ENCODE data around the gene SYNE4.
A peak's percentile ranks its signal among the peaks of the same experiment; 100 is the strongest.

Gene SYNE4

GRCh38 chr19:36025541-36025940, 16.9 kb upstream of the SYNE4 start:
- no peak for DNase-seq (ENCODE audit: low read depth)

- DNase-seq (ENCODE audit: low read depth), result no peak
Observed at GRCh38 chr19:36023432-36023831, 14.8 kb upstream of the SYNE4 start.

GRCh38 chr19:36019061-36019670, 10.6 kb upstream of the SYNE4 start:
- DNase-seq (ENCODE audit: low read depth), result no peak

- DNase-seq (ENCODE audit: low read depth), result peak; percentile 97
Observed at GRCh38 chr19:36014012-36014924, 5.7 kb upstream of the SYNE4 start, which contains the start of gene ALKBH6. Gene ALKBH6, minus strand, starts transcription at chr19:36014213. Its CDS starts 816 bp downstream, at chr19:36013397.

GRCh38 chr19:36013280-36014011, 4.8 kb upstream of the SYNE4 start:
- DNase-seq (ENCODE audit: low read depth), result no peak

GRCh38 chr19:36010402-36010801, 1.8 kb upstream of the SYNE4 start:
- DNase-seq (ENCODE audit: low read depth), result no peak

- DNase-seq (ENCODE audit: low read depth), result no peak
Observed at GRCh38 chr19:36009633-36010379, 1.2 kb upstream of the SYNE4 start.

GRCh38 chr19:36009220-36009619, 607 bp upstream of the SYNE4 start:
- peak; percentile 27 for DNase-seq (ENCODE audit: low read depth)

GRCh38 chr19:36006955-36007354, 1.7 kb downstream of the SYNE4 start:
- DNase-seq (ENCODE audit: low read depth), result no peak

- no peak for DNase-seq (ENCODE audit: low read depth)
Observed at GRCh38 chr19:36003284-36003683, 5.3 kb downstream of the SYNE4 start.

GRCh38 chr19:36001605-36002004, 7.0 kb downstream of the SYNE4 start:
- DNase-seq (ENCODE audit: low read depth), result no peak

GRCh38 chr19:35996777-35997176, 11.8 kb downstream of the SYNE4 start:
- no peak for DNase-seq (ENCODE audit: low read depth)

- DNase-seq (ENCODE audit: low read depth), result peak; percentile 79
Observed at GRCh38 chr19:35995048-35995993, 13.3 kb downstream of the SYNE4 start, which contains the start of gene SDHAF1. Gene SDHAF1, plus strand, starts transcription at chr19:35995188. Its CDS starts 87 bp downstream, at chr19:35995275.

- no peak for DNase-seq (ENCODE audit: low read depth)
Observed at GRCh38 chr19:35993923-35994598, 14.6 kb downstream of the SYNE4 start.

GRCh38 chr19:35992907-35993765, 15.5 kb downstream of the SYNE4 start:
- no peak for DNase-seq (ENCODE audit: low read depth)

GRCh38 chr19:35991731-35992450, 16.7 kb downstream of the SYNE4 start:
- no peak for DNase-seq (ENCODE audit: low read depth)

GRCh38 chr19:35990771-35991730, 17.6 kb downstream of the SYNE4 start:
- no peak for DNase-seq (ENCODE audit: low read depth)
